K562 (cell line): ENCODE results near the gene SCYL1. TPM values are rescaled to one million over a fixed set of nuclear protein-coding genes. Genes with fewer than 3 reads are reported as not detected.

ENCODE experiments used
- ARHGAP35 ChIP-seq: fragments of 450-650 bp; IDR thresholded peaks from 2 replicates; pipeline ENCODE4 v1.6.1; 2018; ENCODE audit not compliant: partially characterized antibody
- BMI1 ChIP-seq: fragments of 150-350 bp; IDR thresholded peaks from 2 replicates; pipeline ENCODE4 v1.6.1; 2014; ENCODE audit warnings: low read length
- BRCA1 ChIP-seq, 2 experiments: fragments of 450-650 bp in 1 of 2; sonication (generic) in 1 of 2; formaldehyde crosslinking in 1 of 2; IDR thresholded peaks; 2 replicates each; pipeline versions ENCODE4 v1.5.0 to v1.6.1; 2017 to 2020; ENCODE audit warnings: mild to moderate bottlenecking in 1 of 2, missing genetic modification reagents in 1 of 2
- CHD1 ChIP-seq: fragments of 200-600 bp; sonication (generic); IDR thresholded peaks from one replicate; pipeline ENCODE4 v1.6.1; 2012; ENCODE audit warnings: mild to moderate bottlenecking, moderate library complexity, low read length, inconsistent platforms
- FOS ChIP-seq: IDR thresholded peaks from 3 replicates; pipeline ENCODE4 v1.6.1; 2011; ENCODE audit not compliant: insufficient read length; ENCODE audit errors: extremely low read depth
- HEY1 ChIP-seq: fragments of 250-450 bp; sonication (Bioruptor Pico); IDR thresholded peaks from 2 replicates; pipeline ENCODE4 v1.5.0; 2020; ENCODE audit warnings: mild to moderate bottlenecking, moderate library complexity, borderline replicate concordance
- JUNB ChIP-seq: fragments of 450-650 bp; formaldehyde crosslinking; conservative IDR thresholded peaks from 2 replicates; pipeline ENCODE4 v1.4.0; 2020; ENCODE audit warnings: mild to moderate bottlenecking
- POLR2A ChIP-seq: fragments of 450-650 bp; conservative IDR thresholded peaks from 2 replicates; pipeline ENCODE4 v1.6.1; 2016
- POLR2G ChIP-seq: fragments of 200-400 bp; formaldehyde crosslinking; IDR thresholded peaks from 2 replicates; pipeline ENCODE4 v1.6.1; 2017; ENCODE audit warnings: low read depth, mild to moderate bottlenecking, antibody characterized with exemption, low read length, moderate library complexity
- PTBP1 ChIP-seq: fragments of 200-400 bp; formaldehyde crosslinking; IDR thresholded peaks from 2 replicates; pipeline ENCODE4 v1.6.1; 2017; ENCODE audit warnings: low read depth, low read length
- RBM22 ChIP-seq: fragments of 200-400 bp; formaldehyde crosslinking; IDR thresholded peaks from 2 replicates; pipeline ENCODE4 v1.6.1; 2018; ENCODE audit warnings: low read length, low read depth; ENCODE audit not compliant: poor library complexity, severe bottlenecking
- SMARCC2 ChIP-seq: fragments of 450-650 bp; IDR thresholded peaks from 2 replicates; pipeline ENCODE4 v1.6.1; 2017; ENCODE audit warnings: antibody characterized with exemption, moderate library complexity, mild to moderate bottlenecking, low read depth
- SNIP1 ChIP-seq: fragments of 450-650 bp; IDR thresholded peaks from 2 replicates; pipeline ENCODE4 v1.7.1; 2017; ENCODE audit warnings: low read depth, mild to moderate bottlenecking
- TRIM28 ChIP-seq: fragments of 450-650 bp; IDR thresholded peaks from 2 replicates; pipeline ENCODE4 v1.6.1; 2017
- ZNF263 ChIP-seq: sonication (generic); formaldehyde crosslinking; IDR thresholded peaks from 2 replicates; pipeline ENCODE4 v1.8.0; 2022; ENCODE audit warnings: mild to moderate bottlenecking, missing genetic modification reagents, borderline replicate concordance
- ZNF764 ChIP-seq: fragments of 250-450 bp; sonication (Bioruptor Pico); IDR thresholded peaks from 2 replicates; pipeline ENCODE4 v1.4.0; 2020; ENCODE audit warnings: low read depth, mild to moderate bottlenecking, moderate library complexity
- ZNF79 ChIP-seq: fragments of 250-450 bp; sonication (Bioruptor Pico); IDR thresholded peaks from 2 replicates; pipeline ENCODE4 v1.4.0; 2020; ENCODE audit warnings: low read depth, mild to moderate bottlenecking, moderate library complexity
- polyA plus RNA-seq, 8 experiments: library from polyadenylated mRNA; depleted of rRNA in 4 of 8; stranded (reverse) in 5 of 8; unstranded in 3 of 8; fragments of >200 nt; fragmentation: Nextera tagmentation in 2 of 8; fragmentation: Illumina TruSeq in 1 of 8; extraction: Ambion mirVana in 2 of 8; extraction: Trizol in 1 of 8; gene quantifications; 2 replicates each; pipeline versions ENCODE4 v1.2.1 to v1.2.3, GENCODE V29; 2011 to 2014; ENCODE audit warnings: inconsistent platforms in 1 of 8, missing spikeins in 1 of 8
- total RNA-seq, 7 experiments: library from RNA; depleted of rRNA in 6 of 7; stranded (reverse); fragments of >200 nt in 6 of 7; fragmentation: Illumina TruSeq in 2 of 7; extraction: Trizol in 2 of 7; gene quantifications; 2 replicates each; pipeline versions ENCODE4 v1.2.1 to v1.2.3, GENCODE V29; 2011 to 2021; ENCODE audit warnings: low replicate concordance in 1 of 7
- TF ChIP-seq, protein P1 (sequence below): fragments of 200-600 bp; sonication (generic); IDR thresholded peaks from one replicate; pipeline ENCODE4 v1.6.1; 2012; ENCODE audit warnings: mild to moderate bottlenecking, low read depth, low read length, inconsistent platforms

SCYL1 gene
- total and polyA plus RNA-seq, 9 of the 15 experiments (the other 6 are each of a cell fraction or from before 2014, with no cell fraction given), result 1.9 to 145 (median 57.6) TPM

- TF ChIP-seq BRCA1 (IDR thresholded peaks at IDR 0.05) (no peak), BRCA1 (CRISPR knock-in tag; IDR thresholded peaks at IDR 0.05) (no peak), ZNF764 (CRISPR knock-in tag) (peak; percentile 20; the same call in 1 of the 2 replicates), ZNF263 (CRISPR knock-in tag) (peak; percentile 42; the same call in 1 of the 2 replicates), SMARCC2 (no peak), ZNF79 (CRISPR knock-in tag) (no peak), RBM22 (peak; percentile 100), FOS (no peak), SNIP1 (no peak), BMI1 (peak; percentile 10; the same call in 1 of the 2 replicates), POLR2G (peak; percentile 86), JUNB (0 out of 2 replicates have a peak, but pooled peaks have one; percentile 32), ARHGAP35 (peak; percentile 28), HEY1 (peak; percentile 96), TRIM28 (no peak; the same call in 1 of the 2 replicates), POLR2A (peak; percentile 99), CHD1 (no peak), PTBP1 (peak; percentile 98)
- TF ChIP-seq, protein P1, sequence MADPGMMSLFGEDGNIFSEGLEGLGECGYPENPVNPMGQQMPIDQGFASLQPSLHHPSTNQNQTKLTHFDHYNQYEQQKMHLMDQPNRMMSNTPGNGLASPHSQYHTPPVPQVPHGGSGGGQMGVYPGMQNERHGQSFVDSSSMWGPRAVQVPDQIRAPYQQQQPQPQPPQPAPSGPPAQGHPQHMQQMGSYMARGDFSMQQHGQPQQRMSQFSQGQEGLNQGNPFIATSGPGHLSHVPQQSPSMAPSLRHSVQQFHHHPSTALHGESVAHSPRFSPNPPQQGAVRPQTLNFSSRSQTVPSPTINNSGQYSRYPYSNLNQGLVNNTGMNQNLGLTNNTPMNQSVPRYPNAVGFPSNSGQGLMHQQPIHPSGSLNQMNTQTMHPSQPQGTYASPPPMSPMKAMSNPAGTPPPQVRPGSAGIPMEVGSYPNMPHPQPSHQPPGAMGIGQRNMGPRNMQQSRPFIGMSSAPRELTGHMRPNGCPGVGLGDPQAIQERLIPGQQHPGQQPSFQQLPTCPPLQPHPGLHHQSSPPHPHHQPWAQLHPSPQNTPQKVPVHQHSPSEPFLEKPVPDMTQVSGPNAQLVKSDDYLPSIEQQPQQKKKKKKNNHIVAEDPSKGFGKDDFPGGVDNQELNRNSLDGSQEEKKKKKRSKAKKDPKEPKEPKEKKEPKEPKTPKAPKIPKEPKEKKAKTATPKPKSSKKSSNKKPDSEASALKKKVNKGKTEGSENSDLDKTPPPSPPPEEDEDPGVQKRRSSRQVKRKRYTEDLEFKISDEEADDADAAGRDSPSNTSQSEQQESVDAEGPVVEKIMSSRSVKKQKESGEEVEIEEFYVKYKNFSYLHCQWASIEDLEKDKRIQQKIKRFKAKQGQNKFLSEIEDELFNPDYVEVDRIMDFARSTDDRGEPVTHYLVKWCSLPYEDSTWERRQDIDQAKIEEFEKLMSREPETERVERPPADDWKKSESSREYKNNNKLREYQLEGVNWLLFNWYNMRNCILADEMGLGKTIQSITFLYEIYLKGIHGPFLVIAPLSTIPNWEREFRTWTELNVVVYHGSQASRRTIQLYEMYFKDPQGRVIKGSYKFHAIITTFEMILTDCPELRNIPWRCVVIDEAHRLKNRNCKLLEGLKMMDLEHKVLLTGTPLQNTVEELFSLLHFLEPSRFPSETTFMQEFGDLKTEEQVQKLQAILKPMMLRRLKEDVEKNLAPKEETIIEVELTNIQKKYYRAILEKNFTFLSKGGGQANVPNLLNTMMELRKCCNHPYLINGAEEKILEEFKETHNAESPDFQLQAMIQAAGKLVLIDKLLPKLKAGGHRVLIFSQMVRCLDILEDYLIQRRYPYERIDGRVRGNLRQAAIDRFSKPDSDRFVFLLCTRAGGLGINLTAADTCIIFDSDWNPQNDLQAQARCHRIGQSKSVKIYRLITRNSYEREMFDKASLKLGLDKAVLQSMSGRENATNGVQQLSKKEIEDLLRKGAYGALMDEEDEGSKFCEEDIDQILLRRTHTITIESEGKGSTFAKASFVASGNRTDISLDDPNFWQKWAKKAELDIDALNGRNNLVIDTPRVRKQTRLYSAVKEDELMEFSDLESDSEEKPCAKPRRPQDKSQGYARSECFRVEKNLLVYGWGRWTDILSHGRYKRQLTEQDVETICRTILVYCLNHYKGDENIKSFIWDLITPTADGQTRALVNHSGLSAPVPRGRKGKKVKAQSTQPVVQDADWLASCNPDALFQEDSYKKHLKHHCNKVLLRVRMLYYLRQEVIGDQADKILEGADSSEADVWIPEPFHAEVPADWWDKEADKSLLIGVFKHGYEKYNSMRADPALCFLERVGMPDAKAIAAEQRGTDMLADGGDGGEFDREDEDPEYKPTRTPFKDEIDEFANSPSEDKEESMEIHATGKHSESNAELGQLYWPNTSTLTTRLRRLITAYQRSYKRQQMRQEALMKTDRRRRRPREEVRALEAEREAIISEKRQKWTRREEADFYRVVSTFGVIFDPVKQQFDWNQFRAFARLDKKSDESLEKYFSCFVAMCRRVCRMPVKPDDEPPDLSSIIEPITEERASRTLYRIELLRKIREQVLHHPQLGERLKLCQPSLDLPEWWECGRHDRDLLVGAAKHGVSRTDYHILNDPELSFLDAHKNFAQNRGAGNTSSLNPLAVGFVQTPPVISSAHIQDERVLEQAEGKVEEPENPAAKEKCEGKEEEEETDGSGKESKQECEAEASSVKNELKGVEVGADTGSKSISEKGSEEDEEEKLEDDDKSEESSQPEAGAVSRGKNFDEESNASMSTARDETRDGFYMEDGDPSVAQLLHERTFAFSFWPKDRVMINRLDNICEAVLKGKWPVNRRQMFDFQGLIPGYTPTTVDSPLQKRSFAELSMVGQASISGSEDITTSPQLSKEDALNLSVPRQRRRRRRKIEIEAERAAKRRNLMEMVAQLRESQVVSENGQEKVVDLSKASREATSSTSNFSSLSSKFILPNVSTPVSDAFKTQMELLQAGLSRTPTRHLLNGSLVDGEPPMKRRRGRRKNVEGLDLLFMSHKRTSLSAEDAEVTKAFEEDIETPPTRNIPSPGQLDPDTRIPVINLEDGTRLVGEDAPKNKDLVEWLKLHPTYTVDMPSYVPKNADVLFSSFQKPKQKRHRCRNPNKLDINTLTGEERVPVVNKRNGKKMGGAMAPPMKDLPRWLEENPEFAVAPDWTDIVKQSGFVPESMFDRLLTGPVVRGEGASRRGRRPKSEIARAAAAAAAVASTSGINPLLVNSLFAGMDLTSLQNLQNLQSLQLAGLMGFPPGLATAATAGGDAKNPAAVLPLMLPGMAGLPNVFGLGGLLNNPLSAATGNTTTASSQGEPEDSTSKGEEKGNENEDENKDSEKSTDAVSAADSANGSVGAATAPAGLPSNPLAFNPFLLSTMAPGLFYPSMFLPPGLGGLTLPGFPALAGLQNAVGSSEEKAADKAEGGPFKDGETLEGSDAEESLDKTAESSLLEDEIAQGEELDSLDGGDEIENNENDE, result peak; percentile 81
Measured at GRCh38 chr11:65506772-65507505, 17.9 kb upstream of the SCYL1 start (continued).
